OCI-LY1 (cell line): Measurements from ENCODE around the gene TRPM3.

Source experiments
- H2AFZ ChIP-seq: fragments of 200-600 bp; sonication (generic), shearing (Covaris generic); 2 replicates; pipeline ENCODE4 v1.6.0; 2014; ENCODE audit warnings: antibody characterized with exemption, mild to moderate bottlenecking, low read length
- H3F3A ChIP-seq: fragments of 200-600 bp; sonication (generic), shearing (Covaris generic); 2 replicates; pipeline ENCODE4 v1.6.0; 2014; ENCODE audit warnings: mild to moderate bottlenecking, antibody characterized with exemption, low read length, moderate library complexity; ENCODE audit not compliant: insufficient read depth
- H3K27ac ChIP-seq: fragments of 200-600 bp; sonication (generic); 2 replicates; pipeline ENCODE4 v1.5.1; 2014; ENCODE audit warnings: low read length, mixed run types, mild to moderate bottlenecking, low read depth; ENCODE audit not compliant: poor library complexity, severe bottlenecking
- H3K27me3 ChIP-seq: fragments of 200-600 bp; sonication (generic); 2 replicates; pipeline ENCODE4 v1.6.0; 2014; ENCODE audit warnings: antibody characterized with exemption, mild to moderate bottlenecking, low read length, moderate library complexity; ENCODE audit not compliant: insufficient read depth
- H3K36me3 ChIP-seq: fragments of 200-600 bp; sonication (generic); 2 replicates; pipeline ENCODE4 v1.6.1; 2014; ENCODE audit warnings: mild to moderate bottlenecking, antibody characterized with exemption, low read length, moderate library complexity, mixed read lengths; ENCODE audit not compliant: insufficient read depth
- H3K4me1 ChIP-seq: fragments of 200-600 bp; sonication (generic); 2 replicates; pipeline ENCODE4 v1.5.1; 2014; ENCODE audit warnings: mild to moderate bottlenecking, low read length, moderate library complexity; ENCODE audit not compliant: insufficient read depth, severe bottlenecking
- H3K4me2 ChIP-seq: fragments of 200-600 bp; sonication (generic), shearing (Covaris generic); 2 replicates; pipeline ENCODE4 v1.6.1; 2014; ENCODE audit warnings: low read length
- H3K4me3 ChIP-seq: fragments of 200-600 bp; sonication (generic); 2 replicates; pipeline ENCODE4 v1.5.1; 2014; ENCODE audit warnings: low read length, low read depth, mild to moderate bottlenecking, mixed read lengths; ENCODE audit not compliant: poor library complexity, severe bottlenecking
- H3K79me2 ChIP-seq: fragments of 200-600 bp; shearing (Covaris generic); 2 replicates; pipeline ENCODE4 v1.6.1; 2016; ENCODE audit warnings: mixed run types, low read length, mixed read lengths; ENCODE audit not compliant: insufficient read depth
- H3K9ac ChIP-seq: fragments of 200-600 bp; sonication (generic), shearing (Covaris generic); 2 replicates; pipeline ENCODE4 v1.6.1; 2014; ENCODE audit warnings: mild to moderate bottlenecking, low read length, mixed read lengths
- H3K9me2 ChIP-seq: fragments of 200-600 bp; sonication (generic), shearing (Covaris generic); 2 replicates; pipeline ENCODE4 v1.6.1; 2014; ENCODE audit warnings: low read depth, mild to moderate bottlenecking, low read length, mixed read lengths
- H3K9me3 ChIP-seq: fragments of 200-600 bp; shearing (Covaris generic); 2 replicates; pipeline ENCODE4 v1.6.1; 2014; ENCODE audit warnings: low read length, mixed read lengths
- H4K20me1 ChIP-seq: fragments of 200-600 bp; sonication (generic), shearing (Covaris generic); 2 replicates; pipeline ENCODE4 v1.6.0; 2016; ENCODE audit warnings: mild to moderate bottlenecking, low read length; ENCODE audit not compliant: insufficient read depth
- EZH2 ChIP-seq: fragments of 200-600 bp; sonication (generic), shearing (Covaris generic); IDR thresholded peaks from 2 replicates; pipeline ENCODE4 v1.8.0; 2017; ENCODE audit warnings: borderline replicate concordance, mixed run types, mild to moderate bottlenecking, antibody characterized with exemption, low read length, moderate library complexity, mixed read lengths
- TF ChIP-seq, protein P1 (sequence below): fragments of 200-600 bp; sonication (generic), shearing (Covaris generic); IDR thresholded peaks from 2 replicates; pipeline ENCODE4 v1.5.1; 2017; ENCODE audit warnings: mild to moderate bottlenecking, antibody characterized with exemption, low read length, moderate library complexity, mixed read lengths

Gene TRPM3

GRCh38 chr9:70496244-70496643, 625.2 kb downstream of the TRPM3 start:
- Histone ChIP-seq H3K27ac (no peak overlapping the region), H3K79me2 (no peaks in the 10 kb centered on the region), H3K4me2 (no peak overlapping the region), H2AFZ (no peak overlapping the region), H4K20me1 (no peaks in the 10 kb centered on the region), H3K4me1 (no peaks in the 10 kb centered on the region), H3K36me3 (no peaks in the 10 kb centered on the region), H3F3A (no peaks in the 10 kb centered on the region), H3K9me3 (no peaks in the 10 kb centered on the region), H3K9ac (no peak overlapping the region), H3K9me2 (no peaks in the 10 kb centered on the region), H3K4me3 (no peak overlapping the region), H3K27me3 (no peaks in the 10 kb centered on the region)
- TF ChIP-seq, protein P1, sequence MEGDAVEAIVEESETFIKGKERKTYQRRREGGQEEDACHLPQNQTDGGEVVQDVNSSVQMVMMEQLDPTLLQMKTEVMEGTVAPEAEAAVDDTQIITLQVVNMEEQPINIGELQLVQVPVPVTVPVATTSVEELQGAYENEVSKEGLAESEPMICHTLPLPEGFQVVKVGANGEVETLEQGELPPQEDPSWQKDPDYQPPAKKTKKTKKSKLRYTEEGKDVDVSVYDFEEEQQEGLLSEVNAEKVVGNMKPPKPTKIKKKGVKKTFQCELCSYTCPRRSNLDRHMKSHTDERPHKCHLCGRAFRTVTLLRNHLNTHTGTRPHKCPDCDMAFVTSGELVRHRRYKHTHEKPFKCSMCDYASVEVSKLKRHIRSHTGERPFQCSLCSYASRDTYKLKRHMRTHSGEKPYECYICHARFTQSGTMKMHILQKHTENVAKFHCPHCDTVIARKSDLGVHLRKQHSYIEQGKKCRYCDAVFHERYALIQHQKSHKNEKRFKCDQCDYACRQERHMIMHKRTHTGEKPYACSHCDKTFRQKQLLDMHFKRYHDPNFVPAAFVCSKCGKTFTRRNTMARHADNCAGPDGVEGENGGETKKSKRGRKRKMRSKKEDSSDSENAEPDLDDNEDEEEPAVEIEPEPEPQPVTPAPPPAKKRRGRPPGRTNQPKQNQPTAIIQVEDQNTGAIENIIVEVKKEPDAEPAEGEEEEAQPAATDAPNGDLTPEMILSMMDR = no peak
- TF ChIP-seq EZH2 = no peak

DNA sequence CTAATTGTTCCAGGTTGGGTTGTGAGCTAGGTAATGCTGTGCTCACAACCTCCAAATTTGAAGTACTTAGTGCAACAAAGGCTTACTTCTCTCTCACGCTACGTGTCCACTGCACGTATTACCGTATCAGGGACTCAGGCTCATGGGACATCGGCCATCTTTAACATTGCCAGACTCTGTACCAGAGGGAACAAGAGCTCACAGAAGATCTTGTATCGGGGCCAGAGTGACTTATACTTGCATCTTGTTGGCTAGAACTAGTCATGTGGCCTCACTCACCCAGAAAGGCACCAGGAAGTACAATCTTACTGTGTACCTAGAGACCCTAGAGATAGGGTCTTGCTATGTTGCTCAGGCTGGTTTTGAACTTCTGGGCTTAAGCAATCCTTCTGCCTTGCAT, 625.9 kb downstream of the TRPM3 start:
- H3K4me2 ChIP-seq = peak overlapping the region; percentile 32; the same call in 1 of the 2 replicates
- H3K9ac ChIP-seq = no peak overlapping the region
- H3K4me1 ChIP-seq = no peaks in the 10 kb centered on the region
- no peak overlapping the region for H3K27ac ChIP-seq
- H3K9me2 ChIP-seq = no peaks in the 10 kb centered on the region
- no peak overlapping the region for H2AFZ ChIP-seq
- no peaks in the 10 kb centered on the region for H3K9me3 ChIP-seq
- no peaks in the 10 kb centered on the region for H4K20me1 ChIP-seq
- H3K79me2 ChIP-seq = no peaks in the 10 kb centered on the region
- no peaks in the 10 kb centered on the region for H3F3A ChIP-seq
- no peaks in the 10 kb centered on the region for H3K36me3 ChIP-seq
- no peak for TF ChIP-seq EZH2
- TF ChIP-seq, protein P1 = no peak
- no peaks in the 10 kb centered on the region for H3K27me3 ChIP-seq
- H3K4me3 ChIP-seq = no peak overlapping the region

DNA sequence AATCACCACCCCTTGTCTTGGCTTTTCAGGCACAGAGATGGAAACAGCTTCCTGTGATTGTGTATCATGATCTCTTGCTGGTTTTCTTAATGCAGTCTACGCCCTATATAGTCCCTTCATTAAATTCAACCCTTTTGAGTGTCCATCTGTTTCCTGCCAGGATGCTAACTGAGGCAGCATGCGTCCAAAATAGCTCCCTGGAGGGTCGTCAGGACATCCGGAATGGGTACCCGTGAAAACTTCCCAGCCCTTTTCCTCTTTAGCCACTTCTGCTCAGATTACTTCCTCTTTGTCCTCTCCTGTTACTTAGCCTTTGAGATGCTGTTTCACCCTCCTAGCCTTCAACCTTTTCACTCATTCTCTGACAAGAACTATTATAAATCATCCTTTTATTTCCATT, 627.2 kb downstream of the TRPM3 start:
- Histone ChIP-seq H3K9ac (no peak overlapping the region), H4K20me1 (no peaks in the 10 kb centered on the region), H3K4me1 (no peaks in the 10 kb centered on the region), H3K9me2 (no peaks in the 10 kb centered on the region), H3K79me2 (no peaks in the 10 kb centered on the region), H3K36me3 (no peaks in the 10 kb centered on the region), H3K27me3 (no peaks in the 10 kb centered on the region), H3K4me3 (no peak overlapping the region), H3F3A (no peaks in the 10 kb centered on the region), H3K27ac (no peak overlapping the region), H3K9me3 (no peaks in the 10 kb centered on the region), H2AFZ (no peak overlapping the region), H3K4me2 (no peak overlapping the region)
- no peak for TF ChIP-seq EZH2
- TF ChIP-seq, protein P1 = no peak
